ENCODE results near the gene ACTA2.

ACTA2 gene

GRCh38 chr10:88952647-88953111, at the start of gene ACTA2:
TSS of gene ACTA2 (minus strand) at chr10:88952773. CDS start at chr10:88948930, 3,843 bp downstream.
- peak within 1 kb of the TSS; percentile 74 for H3K4me3 ChIP-seq (ENCODE audit: low read depth, low read length)
- DNase-seq (ENCODE audit: low read depth, low spot score), result peak; percentile 92
- TF ChIP-seq, protein P1, sequence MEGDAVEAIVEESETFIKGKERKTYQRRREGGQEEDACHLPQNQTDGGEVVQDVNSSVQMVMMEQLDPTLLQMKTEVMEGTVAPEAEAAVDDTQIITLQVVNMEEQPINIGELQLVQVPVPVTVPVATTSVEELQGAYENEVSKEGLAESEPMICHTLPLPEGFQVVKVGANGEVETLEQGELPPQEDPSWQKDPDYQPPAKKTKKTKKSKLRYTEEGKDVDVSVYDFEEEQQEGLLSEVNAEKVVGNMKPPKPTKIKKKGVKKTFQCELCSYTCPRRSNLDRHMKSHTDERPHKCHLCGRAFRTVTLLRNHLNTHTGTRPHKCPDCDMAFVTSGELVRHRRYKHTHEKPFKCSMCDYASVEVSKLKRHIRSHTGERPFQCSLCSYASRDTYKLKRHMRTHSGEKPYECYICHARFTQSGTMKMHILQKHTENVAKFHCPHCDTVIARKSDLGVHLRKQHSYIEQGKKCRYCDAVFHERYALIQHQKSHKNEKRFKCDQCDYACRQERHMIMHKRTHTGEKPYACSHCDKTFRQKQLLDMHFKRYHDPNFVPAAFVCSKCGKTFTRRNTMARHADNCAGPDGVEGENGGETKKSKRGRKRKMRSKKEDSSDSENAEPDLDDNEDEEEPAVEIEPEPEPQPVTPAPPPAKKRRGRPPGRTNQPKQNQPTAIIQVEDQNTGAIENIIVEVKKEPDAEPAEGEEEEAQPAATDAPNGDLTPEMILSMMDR (IDR thresholded peaks at IDR 0.05; ENCODE audit: insufficient read depth, low read length, missing control alignments), result no peak
- ChIA-PET POLR2A (interaction anchor here (0.7 kb wide), 1 partner anchor 847 kb away, joined by 3 read pairs; no protein-coding TSS in a partner anchor), CTCF (interaction anchor here (0.6 to 1.5 kb wide), 6 partner anchors 9 to 263 kb away, joined by 3 to 4 read pairs (median 3); no protein-coding TSS in a partner anchor)

DNA sequence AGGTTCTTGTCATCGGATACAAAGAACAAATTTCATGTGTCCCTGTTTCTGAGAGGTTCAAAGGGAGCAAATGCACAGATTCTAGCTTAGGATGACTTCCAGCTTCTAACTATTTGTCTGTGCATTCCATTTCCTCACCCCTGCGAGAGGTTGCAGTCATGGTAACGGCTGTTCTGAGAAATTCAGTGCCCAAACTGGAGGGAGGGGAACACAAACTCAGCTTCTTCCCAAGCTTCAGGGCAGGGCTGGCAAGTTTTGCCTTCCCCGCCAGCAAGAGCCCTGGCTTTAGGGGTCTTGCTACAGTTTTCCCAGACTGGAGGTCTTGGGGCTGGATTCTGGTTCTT, 49.1 kb upstream of the ACTA2 start:
- DNase-seq (ENCODE audit: low read depth, low spot score), result no peak

DNA sequence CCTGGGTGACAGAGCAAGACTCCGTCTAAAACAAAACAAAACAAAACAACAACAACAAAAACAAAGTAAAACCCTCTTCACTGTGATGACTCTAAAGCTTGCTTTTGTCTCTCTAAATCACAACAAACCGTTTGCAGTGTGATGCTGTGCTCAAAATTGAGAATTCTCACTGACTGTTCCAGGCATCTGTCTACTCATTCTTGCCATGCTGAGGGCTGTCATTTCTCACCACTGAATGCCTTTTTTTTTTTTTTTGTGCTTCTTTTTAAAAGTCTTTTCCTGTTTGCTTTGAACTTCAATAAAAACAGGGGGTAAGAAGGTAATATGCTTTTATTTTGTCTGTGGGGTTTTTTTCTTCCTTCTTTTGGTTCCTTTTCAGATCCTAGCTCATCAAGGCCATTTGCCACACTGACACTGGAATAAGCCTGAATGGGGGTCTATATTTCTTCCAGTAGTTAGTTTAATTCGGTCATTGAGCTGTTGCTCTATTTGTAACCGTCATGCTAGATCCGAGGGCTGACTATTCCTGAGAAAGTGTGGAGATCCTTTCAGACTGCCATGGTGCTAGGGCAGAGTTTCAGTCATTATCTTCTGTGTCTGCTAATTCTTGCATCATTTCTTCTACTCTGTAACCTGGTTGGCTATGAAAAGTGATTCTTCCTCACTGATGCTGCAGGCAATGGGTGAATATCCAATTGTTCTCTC, 48.6 kb upstream of the ACTA2 start:
- DNase-seq (ENCODE audit: low read depth, low spot score), result no peak
- CTCF ChIA-PET, result interaction anchor here (0.7 to 2.5 kb wide), 12 partner anchors 9 to 216 kb away, joined by 3 to 10 read pairs (median 4); partner anchors contain the start of gene ACTA2
- POLR2A ChIA-PET, result interaction anchor here (1.1 kb wide), 1 partner anchor 11 kb away, joined by 5 read pairs; the partner anchor contains the start of gene FAS
- H3K4me3 ChIP-seq (ENCODE audit: low read depth, low read length), result no peak overlapping the region
- TF ChIP-seq, protein P1 (IDR thresholded peaks at IDR 0.05; ENCODE audit: insufficient read depth, low read length, missing control alignments), result no peak

More for the DNA sequence above, 49.1 kb upstream of the ACTA2 start:
- H3K4me3 ChIP-seq (ENCODE audit: low read depth, low read length), result no peak overlapping the region
- ChIA-PET POLR2A (interaction anchor here (1.1 kb wide), 1 partner anchor 12 kb away, joined by 5 read pairs; the partner anchor contains the start of gene FAS), CTCF (interaction anchor here (0.7 to 2.5 kb wide), 10 partner anchors 8 to 212 kb away, joined by 3 to 10 read pairs (median 4); partner anchors contain the start of gene ACTA2)
- TF ChIP-seq, protein P1 (IDR thresholded peaks at IDR 0.05; ENCODE audit: insufficient read depth, low read length, missing control alignments), result no peak

DNA sequence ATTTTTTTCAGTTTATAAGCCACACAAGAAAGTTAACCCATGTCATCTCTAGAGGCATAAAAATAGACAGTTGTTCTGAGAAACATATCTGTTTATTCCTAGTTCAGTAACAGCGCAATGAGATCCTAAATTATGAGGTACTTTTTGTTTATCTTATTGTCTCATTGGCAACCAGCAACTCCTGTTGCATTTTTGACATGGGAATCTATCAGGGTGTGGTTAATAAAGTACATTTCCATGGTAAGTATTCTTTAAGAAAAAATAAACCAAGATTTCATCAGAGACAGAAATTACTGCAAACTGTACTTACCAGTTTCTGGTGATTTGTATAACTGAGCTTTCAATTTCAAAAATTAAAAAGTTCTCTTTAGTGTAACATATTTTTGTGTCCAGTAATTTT, 47.1 kb upstream of the ACTA2 start:
- TF ChIP-seq, protein P1 (IDR thresholded peaks at IDR 0.05; ENCODE audit: insufficient read depth, low read length, missing control alignments), result no peak
- no peak overlapping the region for H3K4me3 ChIP-seq (ENCODE audit: low read depth, low read length)
- POLR2A ChIA-PET, result no interaction called here
- CTCF ChIA-PET, result interaction anchor here (0.6 to 2.5 kb wide), 7 partner anchors 12 to 565 kb away, joined by 3 to 15 read pairs (median 3); no protein-coding TSS in a partner anchor
- no peak for DNase-seq (ENCODE audit: low read depth, low spot score)

- no peak for DNase-seq (ENCODE audit: low read depth, low spot score)
- TF ChIP-seq, protein P1 (IDR thresholded peaks at IDR 0.05; ENCODE audit: insufficient read depth, low read length, missing control alignments), result no peak
- ChIA-PET POLR2A (no interaction called here), CTCF (interaction anchor here (0.8 to 10.6 kb wide), 6 partner anchors 10 to 221 kb away, joined by 3 to 277 read pairs (median 8); no protein-coding TSS in a partner anchor)
- H3K4me3 ChIP-seq (ENCODE audit: low read depth, low read length), result no peak overlapping the region
These were observed 44.4 kb upstream of the ACTA2 start for GRCh38 chr10:88996927-88997326.
